ENCODE measurements around the gene NRARP.

Gene NRARP

DNA sequence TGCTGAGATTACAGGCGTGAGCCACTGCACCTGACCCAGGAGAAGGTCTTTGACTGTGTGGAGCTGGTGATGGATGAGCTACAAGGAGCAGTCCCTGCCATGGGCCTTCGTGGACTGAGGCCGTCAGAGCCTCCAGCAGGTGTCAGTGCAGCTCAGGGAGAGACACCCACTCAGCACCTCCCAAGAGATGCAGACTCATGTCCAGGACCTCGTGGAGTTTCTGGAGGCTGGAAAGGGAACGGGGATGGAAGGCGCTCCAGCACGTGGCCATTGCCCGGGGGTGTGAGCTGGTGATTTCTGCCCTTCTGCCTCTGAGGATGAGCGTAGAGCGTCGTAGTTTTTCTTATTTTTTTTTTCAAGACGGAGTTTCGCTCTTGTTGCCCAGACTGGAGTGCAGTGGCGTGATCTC is 15.1 kb downstream of the NRARP start:
- DNase-seq (ENCODE audit: low read depth): no peak
- TF ChIP-seq, protein P1, sequence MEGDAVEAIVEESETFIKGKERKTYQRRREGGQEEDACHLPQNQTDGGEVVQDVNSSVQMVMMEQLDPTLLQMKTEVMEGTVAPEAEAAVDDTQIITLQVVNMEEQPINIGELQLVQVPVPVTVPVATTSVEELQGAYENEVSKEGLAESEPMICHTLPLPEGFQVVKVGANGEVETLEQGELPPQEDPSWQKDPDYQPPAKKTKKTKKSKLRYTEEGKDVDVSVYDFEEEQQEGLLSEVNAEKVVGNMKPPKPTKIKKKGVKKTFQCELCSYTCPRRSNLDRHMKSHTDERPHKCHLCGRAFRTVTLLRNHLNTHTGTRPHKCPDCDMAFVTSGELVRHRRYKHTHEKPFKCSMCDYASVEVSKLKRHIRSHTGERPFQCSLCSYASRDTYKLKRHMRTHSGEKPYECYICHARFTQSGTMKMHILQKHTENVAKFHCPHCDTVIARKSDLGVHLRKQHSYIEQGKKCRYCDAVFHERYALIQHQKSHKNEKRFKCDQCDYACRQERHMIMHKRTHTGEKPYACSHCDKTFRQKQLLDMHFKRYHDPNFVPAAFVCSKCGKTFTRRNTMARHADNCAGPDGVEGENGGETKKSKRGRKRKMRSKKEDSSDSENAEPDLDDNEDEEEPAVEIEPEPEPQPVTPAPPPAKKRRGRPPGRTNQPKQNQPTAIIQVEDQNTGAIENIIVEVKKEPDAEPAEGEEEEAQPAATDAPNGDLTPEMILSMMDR (IDR thresholded peaks at IDR 0.05; ENCODE audit: control insufficient read depth, insufficient read depth, low read depth, low read length, missing control alignments): peak; percentile 65
- H3K4me3 ChIP-seq (ENCODE audit: control insufficient read depth, low read depth, low read length): no peak overlapping the region

DNA sequence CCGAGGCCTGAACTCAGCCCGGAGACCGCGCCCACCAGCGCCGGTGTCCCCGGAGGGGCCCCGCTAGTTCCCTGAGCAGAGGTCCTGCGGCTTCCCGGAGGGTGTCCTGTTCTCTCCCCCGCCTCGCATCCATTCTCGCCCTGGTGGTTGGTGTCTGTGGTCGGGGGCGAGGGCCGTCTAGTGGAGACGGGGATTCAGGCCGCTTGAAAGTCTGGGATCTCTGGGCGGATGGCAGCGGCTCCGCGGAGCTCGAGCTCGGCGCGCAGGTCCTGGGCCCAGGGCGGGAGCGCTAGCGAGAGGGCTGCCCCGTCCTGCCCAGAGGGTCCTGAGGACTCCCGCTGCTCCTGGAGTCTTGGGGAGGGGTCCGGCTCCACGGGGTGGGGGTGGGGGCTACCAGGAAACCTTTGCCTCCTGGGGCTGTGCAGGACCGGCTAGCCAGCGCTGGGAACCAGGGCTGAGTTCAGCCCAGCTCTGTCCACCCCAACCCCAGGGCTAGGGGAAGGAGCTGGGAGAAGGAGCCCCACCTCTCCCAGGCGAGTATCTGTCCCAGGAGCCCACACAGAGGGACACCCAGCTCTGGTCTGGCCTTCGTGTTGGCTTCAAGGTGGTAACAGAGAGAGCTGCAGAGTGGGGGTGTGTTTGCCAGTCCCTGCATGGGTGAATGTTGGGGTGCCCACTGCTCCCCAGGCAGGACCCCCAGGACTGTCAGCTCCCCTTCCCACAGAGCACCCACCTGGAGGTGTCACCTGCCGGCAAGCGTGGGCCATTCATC is 20.5 kb downstream of the NRARP start:
- no peak for DNase-seq (ENCODE audit: low read depth)
- H3K4me3 ChIP-seq (ENCODE audit: control insufficient read depth, low read depth, low read length): no peak overlapping the region
- TF ChIP-seq, protein P1 (IDR thresholded peaks at IDR 0.05; ENCODE audit: control insufficient read depth, insufficient read depth, low read depth, low read length, missing control alignments): no peak

DNA sequence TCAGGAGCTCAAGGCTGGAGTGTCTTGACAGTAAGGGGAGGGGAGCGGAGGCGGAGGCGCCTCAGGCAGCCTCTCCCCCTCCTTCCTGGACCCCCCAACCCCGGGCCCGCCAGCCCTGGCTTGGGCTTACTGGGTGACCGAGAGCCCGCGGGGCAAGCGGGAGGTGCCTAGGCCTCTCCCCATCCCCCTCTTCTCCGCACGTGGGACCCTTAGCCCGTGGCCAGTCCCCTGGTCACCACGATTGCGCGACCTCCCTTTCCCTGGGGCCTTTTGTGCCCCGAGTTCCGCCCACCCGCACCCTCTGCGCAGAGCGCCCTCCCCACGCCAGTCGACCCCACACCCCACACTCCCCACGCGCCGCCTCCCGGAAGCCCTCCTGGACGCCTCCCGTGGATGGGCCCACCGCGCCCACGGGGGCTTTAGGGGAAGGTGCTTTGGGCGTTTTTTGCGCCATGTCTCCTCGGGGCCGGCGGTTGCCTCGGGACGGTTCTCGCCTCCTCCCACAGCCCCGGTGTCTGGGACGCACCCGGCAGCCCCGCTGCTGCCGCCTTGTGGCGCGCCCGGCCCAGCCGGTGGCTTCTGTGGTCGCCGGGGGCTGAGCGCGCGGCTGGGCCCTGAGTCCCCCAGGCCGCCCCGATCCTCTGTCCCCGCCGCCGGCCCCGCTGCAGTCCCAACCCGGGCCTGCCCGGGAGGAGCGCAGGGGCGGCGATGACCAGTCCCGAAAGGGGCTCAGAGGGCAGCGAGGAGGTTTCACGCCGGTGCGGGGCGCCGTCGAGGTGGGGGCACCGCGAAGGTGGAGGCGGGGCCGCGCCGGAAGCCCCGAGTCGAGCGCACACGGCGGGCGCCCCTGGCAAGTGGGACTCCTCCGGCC is 21.4 kb downstream of the NRARP start:
- TF ChIP-seq, protein P1 (IDR thresholded peaks at IDR 0.05; ENCODE audit: control insufficient read depth, insufficient read depth, low read depth, low read length, missing control alignments): no peak
- DNase-seq (ENCODE audit: low read depth): no peak
- H3K4me3 ChIP-seq (ENCODE audit: control insufficient read depth, low read depth, low read length): no peak overlapping the region

DNA sequence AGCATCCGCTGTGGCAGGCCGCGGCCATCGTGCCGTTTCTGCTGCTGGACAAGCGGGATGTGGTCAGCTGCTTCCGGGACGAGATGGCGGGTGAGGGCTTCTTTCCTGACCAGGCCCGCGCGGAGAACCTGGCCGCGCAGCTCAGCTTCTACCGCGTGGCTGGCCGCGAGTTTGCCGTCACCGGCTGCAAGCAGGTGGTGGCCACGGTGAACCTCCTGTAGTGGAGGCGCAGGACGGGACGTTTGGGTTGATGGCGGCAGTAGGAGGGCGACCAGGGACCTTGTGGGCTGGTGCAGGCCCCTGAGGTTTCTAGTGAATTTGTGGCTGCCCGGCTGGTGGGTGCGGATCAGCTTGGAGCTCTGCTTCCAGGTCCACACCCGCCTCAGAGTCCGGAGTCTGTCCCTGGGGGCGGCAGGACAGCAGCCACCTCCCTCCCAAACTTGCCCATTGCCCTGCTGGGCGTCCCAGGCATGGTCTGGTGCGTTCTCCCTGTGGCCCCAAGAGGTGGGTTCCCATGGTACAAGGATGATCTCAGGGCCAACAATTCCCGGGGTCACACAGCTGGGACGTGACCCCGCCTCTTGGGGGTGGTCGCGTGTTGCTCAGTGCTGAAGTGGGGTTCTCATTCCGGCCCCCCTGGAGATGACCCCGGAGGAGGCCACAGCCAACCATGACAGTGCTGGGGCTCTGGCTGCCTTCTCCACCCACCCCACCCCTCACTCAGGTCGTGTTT is 22.2 kb downstream of the NRARP start:
- DNase-seq (ENCODE audit: low read depth): no peak
- TF ChIP-seq, protein P1 (IDR thresholded peaks at IDR 0.05; ENCODE audit: control insufficient read depth, insufficient read depth, low read depth, low read length, missing control alignments): no peak
- no peak overlapping the region for H3K4me3 ChIP-seq (ENCODE audit: control insufficient read depth, low read depth, low read length)

DNA sequence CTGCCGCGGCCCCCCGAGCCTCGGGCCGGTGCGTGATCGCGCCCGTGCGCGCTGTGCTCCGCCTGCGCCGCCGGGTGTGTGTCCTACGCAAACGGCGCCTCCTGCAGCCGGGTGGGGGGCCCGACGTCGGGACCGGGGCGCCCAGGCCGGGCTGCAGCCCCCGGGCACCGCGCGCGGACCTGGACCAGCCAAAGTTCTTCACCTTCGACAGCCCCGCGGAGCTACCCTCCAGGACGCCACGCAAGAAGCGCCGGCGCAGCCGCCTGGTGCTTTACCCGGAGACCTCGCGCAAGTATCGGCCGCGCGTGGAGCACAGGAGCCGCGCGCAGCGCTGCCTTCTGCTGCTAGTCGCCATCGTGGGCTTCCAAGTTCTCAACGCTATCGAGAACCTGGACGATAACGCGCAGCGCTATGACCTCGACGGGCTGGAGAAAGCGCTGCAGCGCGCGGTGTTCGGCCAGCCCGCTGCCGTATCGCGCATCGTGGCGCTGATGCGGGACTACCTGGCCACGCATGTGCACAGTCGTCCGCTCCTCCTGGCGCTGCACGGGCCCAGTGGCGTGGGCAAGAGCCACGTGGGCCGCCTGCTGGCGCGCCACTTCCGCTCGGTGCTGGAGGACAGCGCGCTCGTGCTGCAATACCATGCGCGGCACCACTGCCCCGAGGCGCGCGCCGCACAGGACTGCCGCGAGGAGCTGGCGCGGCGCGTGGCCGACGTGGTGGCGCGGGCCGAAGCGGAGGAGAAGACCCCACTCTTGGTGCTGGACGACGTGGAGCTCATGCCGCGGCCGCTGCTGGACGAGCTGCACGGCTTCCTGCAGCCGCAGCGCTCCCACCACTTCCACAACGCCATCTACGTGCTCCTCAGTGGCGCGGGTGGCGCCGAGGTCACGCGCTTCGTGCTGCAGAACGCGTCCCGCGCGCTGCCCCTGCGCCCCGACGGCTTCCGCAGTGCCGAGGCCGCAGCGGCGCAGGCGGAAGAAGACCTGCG is 23.1 kb downstream of the NRARP start:
- no peak for DNase-seq (ENCODE audit: low read depth)
- TF ChIP-seq, protein P1 (IDR thresholded peaks at IDR 0.05; ENCODE audit: control insufficient read depth, insufficient read depth, low read depth, low read length, missing control alignments): no peak
- peak overlapping the region; percentile 87 for H3K4me3 ChIP-seq (ENCODE audit: control insufficient read depth, low read depth, low read length)
